HG02642 (cell line): ENCODE data around the gene PIK3CB.
"Not testable (repeated sequence)": the region's sequence is repeated elsewhere in the genome, so short reads cannot be mapped to it uniquely, and the experiment has no call there.

ENCODE experiments used
- ATAC-seq: cut with Tn5 transposase; IDR thresholded peaks from one replicate; pipeline ENCODE4 v1.9.1; 2021; ENCODE audit warnings: mild to moderate bottlenecking; ENCODE audit not compliant: unreplicated experiment, poor library complexity

PIK3CB gene

DNA sequence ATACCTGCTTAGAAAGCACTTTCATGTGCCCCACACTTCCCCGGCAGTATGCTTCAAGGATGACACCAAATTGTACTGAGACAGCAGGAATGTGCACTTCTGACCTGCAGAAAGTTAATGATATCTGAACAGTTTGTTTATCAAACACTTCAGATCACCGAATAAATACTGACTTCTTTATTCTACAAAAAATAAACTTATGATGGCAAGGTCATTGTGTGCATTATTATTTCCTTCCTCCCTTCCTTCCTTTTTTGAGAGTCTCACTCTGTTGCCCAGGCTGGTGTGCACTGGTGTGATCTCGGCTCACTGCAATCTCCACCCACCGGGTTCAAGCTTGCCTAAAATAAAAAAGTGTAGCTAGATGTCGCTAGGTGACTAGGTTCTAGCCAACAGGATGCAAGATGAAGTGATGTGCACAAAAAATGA is 145.8 kb downstream of the PIK3CB start:
- no peak for ATAC-seq

DNA sequence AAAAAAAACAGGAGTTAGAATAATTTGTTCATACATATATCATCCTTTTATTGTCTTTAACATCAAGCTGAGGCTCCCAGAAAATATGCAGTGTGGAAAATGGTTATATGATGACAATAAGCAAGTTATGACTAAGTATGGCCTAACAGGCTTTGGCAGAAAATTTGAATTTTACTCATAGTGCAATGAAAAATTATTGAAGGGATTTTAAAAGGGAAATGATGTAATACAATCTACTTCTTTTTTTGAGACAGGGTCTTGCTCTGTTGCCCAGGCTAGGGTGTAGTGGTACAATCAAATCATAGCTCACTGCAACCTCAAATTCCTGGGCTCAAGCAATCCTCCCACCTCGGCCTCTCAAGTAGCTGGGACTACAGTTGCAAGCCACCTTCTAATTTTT is 147.5 kb downstream of the PIK3CB start:
- peak; percentile 24 for ATAC-seq

GRCh38 chr3:138686771-138687221 is 147.9 kb downstream of the PIK3CB start:
- ATAC-seq, result peak; percentile 97

GRCh38 chr3:138684396-138684795 is 150.3 kb downstream of the PIK3CB start:
- no peak for ATAC-seq

- no peak for ATAC-seq
Observed at GRCh38 chr3:138682648-138683047, 152.1 kb downstream of the PIK3CB start.

DNA sequence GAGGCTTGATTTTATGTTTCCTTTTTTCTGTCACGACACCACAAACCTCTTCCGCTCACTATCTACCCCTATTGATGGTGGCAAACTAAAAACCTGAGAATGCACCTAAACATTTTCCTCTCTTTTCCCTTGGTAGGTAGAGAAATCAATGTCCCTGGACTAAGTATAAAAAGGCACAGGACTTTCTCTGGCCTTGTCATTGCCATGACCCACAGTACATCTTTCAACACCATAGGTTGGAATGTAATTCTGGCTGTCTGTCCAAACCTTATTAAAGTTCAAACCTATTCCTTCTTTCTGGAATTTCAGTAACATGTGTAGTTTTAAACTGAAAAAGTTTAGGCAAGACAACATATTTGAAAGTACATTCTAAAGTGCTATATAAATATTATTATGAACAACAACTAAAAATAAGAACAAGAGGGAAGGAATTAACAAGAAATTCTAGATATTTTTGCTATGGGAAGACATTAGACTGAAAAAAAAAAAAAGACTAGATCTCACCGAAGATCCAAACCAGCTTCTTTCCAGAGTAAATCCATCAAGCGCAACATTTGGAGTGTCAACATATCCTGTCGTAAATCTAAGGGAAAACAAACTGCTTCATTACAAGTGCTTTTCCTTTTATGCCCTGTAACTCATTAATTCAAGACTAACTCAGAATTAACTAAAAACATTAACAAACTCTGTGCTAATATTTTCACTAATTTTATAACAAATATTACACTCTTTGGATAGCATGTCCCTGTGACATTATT is 153.1 kb downstream of the PIK3CB start:
- no peak for ATAC-seq

- ATAC-seq, result not testable (repeated sequence)
Observed at GRCh38 chr3:138680974-138681373, 153.8 kb downstream of the PIK3CB start.

GRCh38 chr3:138678874-138679392 is 155.8 kb downstream of the PIK3CB start:
- ATAC-seq, result no peak

GRCh38 chr3:138678086-138678485 is 156.6 kb downstream of the PIK3CB start:
- no peak for ATAC-seq

DNA sequence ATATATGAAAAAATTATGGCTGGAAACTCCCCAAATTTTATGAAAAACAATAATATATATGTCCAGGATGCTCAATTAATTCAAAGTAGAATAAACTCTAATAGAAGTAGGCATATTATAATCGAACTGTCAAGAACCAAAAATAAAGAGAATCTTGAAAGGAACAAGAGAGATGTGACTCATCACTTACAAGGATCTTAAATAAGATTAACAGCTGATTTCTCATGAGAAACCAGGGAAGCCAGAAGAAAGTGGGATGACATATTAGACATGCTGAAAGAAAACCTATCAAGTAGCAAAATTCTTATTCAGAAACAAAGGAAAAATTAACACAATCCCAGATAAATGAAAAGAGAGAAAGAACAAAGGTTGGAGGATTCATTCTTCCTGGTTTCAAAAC is 159.3 kb downstream of the PIK3CB start:
- no peak for ATAC-seq

DNA sequence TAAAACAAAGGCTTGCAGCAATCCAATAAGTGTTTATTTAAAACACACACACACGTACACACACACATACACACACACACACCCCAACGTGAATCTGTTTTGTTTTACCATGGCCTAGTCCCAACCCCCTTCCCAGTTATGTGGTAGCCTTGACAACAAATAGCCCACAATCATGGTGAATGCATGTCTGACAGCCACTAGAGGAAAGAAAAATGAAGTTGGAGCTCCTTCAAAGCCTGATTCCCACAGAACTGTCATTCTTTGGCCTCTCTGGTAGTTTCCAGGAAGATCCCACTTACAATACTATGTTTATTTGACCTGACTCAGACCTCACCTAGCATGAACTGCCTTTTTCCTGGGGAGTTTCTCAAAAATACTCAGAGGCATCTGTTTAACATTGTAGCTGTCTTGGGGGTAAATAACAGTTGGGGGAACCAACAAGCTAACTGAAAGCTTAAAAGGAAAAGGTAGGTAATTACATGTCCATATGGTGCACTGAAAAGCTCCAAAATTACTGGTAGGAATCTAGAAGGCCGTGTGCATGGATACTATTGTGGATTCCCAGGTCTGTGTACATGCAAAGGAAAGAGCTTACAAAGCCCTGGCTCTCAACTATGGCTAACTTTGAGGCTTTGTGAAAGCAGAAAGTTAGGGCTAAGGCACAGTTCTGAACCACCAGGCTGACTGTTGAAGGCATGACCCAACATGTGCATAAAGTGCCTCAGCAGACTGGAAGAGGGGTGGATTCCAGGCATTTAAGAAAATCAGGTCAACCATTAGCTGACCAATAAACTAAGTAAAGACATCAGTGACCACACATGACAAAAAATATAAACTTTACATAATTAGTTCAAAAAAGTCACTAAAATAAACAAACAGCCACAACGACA is 160.8 kb downstream of the PIK3CB start:
- ATAC-seq, result no peak

- ATAC-seq, result no peak
Observed at GRCh38 chr3:138670407-138670806, 164.3 kb downstream of the PIK3CB start.

- ATAC-seq, result no peak
Observed at GRCh38 chr3:138668107-138668506, 166.6 kb downstream of the PIK3CB start.

- no peak for ATAC-seq
Observed at GRCh38 chr3:138657508-138657907, 177.2 kb downstream of the PIK3CB start.

- no peak for ATAC-seq
Observed at GRCh38 chr3:138653567-138653966, 181.2 kb downstream of the PIK3CB start.

GRCh38 chr3:138649134-138649533 is 185.6 kb downstream of the PIK3CB start:
- ATAC-seq, result no peak

DNA sequence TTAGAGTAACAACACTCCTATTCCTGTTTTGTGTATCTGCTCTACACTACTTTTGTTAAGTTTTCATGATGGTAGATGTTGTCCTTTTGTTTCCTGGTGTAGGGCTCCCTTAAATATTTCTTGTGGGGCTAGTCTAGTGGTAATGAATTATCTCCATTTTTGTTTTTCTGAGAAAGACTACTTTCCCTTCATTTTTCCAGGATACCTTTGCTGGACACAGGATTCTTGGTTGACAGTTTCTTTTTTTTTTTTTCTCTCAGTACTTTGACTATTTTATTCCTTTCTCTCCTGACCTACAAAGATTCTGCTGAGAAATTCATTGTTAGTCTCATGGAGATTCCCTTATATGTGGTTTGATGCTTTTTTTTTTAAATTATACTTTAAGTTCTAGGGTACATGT is 188.2 kb downstream of the PIK3CB start:
- ATAC-seq, result no peak

GRCh38 chr3:138646008-138646407 is 188.7 kb downstream of the PIK3CB start:
- no peak for ATAC-seq

DNA sequence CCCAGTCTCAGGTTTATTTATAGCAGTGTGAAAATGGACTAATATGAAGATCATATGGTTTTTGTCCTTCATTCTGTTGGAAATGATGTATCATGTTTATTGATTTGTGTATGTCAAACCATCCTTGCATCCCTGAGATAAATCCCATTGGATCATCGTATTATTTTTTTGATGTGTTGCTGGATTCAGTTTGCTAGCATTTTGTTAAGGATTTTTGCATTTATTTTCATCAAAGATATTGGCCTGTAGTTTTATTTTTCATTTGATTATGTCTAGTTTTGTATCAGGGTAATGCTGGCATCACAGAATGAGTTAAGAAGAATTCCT is 191.8 kb downstream of the PIK3CB start:
- ATAC-seq, result no peak

DNA sequence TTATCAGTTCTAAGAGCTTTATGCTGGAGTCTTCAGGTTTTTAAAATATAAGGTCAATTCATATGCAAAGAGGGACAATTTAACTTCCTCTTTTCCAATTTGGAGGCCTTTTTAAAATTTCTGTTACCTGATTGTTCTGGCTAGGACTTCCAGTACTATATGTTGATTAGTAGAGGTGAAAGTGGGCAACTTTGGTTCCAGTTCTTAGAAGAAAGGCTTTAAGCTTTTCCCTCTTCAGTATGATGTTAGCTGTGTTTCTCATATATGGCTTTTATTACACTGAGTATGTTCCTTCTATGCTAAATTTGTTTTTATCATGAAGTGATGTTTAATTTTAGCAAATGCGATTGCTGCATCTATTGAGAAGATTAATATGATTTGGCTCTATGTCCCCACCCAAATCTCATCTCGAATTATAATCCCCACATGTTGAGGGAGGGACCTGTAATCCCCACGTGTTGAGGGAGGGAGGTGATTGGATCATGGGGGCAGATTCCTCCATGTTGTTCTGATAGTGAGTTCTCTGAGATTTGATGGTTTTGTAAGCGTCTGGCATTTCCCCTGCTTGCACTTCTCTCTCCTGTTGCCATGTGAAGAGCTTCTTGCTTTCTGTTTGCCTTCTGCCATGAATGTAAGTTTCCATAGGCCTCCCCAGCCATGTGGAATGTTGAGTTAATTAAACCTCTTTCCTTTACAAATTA is 192.4 kb downstream of the PIK3CB start:
- no peak for ATAC-seq

DNA sequence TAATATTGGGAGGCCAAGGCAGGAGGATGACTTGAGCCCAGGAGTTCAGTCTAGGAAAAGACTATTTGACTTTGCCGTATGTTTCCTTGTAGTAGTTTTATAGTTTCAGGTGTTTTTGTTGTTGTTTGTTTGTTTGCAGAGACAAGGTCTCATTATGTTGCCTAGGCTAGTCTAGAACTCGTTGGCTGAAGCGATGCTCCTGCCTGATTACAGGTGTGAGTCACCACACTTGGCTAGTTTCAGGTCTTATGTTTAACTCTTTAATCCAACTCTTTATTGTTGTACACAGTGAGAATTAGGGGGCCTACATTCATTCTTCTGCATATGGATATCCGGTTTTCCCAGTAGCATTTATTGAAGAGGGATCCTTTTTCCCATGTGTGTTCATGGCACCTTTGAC is 194.2 kb downstream of the PIK3CB start:
- no peak for ATAC-seq
